A549 (cell line): ENCODE data around the gene RTN4RL2. TPM values are rescaled to one million over a fixed set of nuclear protein-coding genes. Genes with fewer than 3 reads are reported as not detected.

ENCODE experiments used
- ATAC-seq, 2 experiments: fragments of 200-7000 bp in 1 of 2; fragments of >200 bp in 1 of 2; cut with Nextera tagmentation in 1 of 2; cut with Tn5 transposase in 1 of 2; 3 replicates each; pipeline versions ENCODE4 v1.8.0 to v1.9.1; 2018 to 2020; ENCODE audit warnings: mild to moderate bottlenecking in 1 of 2, moderate library complexity in 1 of 2
- CTCF ChIA-PET: fragments of 300-600 bp; sonication (Branson Sonifier 250); formaldehyde crosslinking; extraction: SDS; loops from one replicate; lab custom pipeline; 2021; ENCODE audit warnings: antibody characterized with exemption, inconsistent platforms; lab: Yijun Ruan, JAX
- POLR2A ChIA-PET: fragments of 350-600 bp; formaldehyde crosslinking; extraction: SDS; loops from one replicate; lab custom pipeline; 2021; ENCODE audit warnings: antibody characterized with exemption, inconsistent platforms; lab: Yijun Ruan, JAX
- DNase-seq, 2 experiments: peaks; one replicate each; pipeline versions ENCODE4 v3.0.0 to v3.0.0-alpha.2; 2011 to 2016; ENCODE audit warnings: low read depth in 1 of 2, low spot score in 1 of 2
- FAIRE-seq: peaks from 2 replicates; lab custom pipeline; 2011; peaks lifted over from hg19 to GRCh38; lab: Jason Lieb, UNC
- H3K27ac ChIP-seq, 2 experiments: fragments of >200 bp; sonication (Bioruptor Twin); formaldehyde crosslinking; 3 replicates each; pipeline ENCODE4 v1.5.1; 2016 to 2017
- H3K4me1 ChIP-seq: fragments of >200 bp; sonication (Bioruptor Twin); formaldehyde crosslinking; 3 replicates; pipeline ENCODE4 v1.6.1; 2016
- H3K4me2 ChIP-seq: fragments of >200 bp; sonication (Bioruptor Twin); formaldehyde crosslinking; 3 replicates; pipeline ENCODE4 v1.6.1; 2016
- H3K4me3 ChIP-seq: fragments of >200 bp; sonication (Bioruptor Twin); formaldehyde crosslinking; 3 replicates; pipeline ENCODE4 v1.5.1; 2016
- H3K9me3 ChIP-seq: fragments of >200 bp; sonication (Bioruptor Twin); formaldehyde crosslinking; 3 replicates; pipeline ENCODE4 v1.6.1; 2016
- ATOH8 ChIP-seq: fragments of 250-450 bp; sonication (Bioruptor Pico); IDR thresholded peaks from 2 replicates; pipeline ENCODE4 v1.5.0; 2020; ENCODE audit warnings: low read depth, mild to moderate bottlenecking, moderate library complexity
- CBX2 ChIP-seq: fragments of 200-600 bp; sonication (generic); IDR thresholded peaks from 2 replicates; pipeline ENCODE4 v1.6.1; 2016; ENCODE audit warnings: low read depth, mild to moderate bottlenecking, borderline replicate concordance
- CBX8 ChIP-seq: fragments of 200-600 bp; sonication (generic); IDR thresholded peaks from 2 replicates; pipeline ENCODE4 v1.6.1; 2016
- CHD2 ChIP-seq: fragments of 150-350 bp; IDR thresholded peaks from 2 replicates; pipeline ENCODE4 v1.6.1; 2014; ENCODE audit warnings: low read length; ENCODE audit not compliant: partially characterized antibody
- CHD4 ChIP-seq: fragments of 200-600 bp; sonication (generic); IDR thresholded peaks from 2 replicates; pipeline ENCODE4 v1.6.1; 2016; ENCODE audit warnings: antibody characterized with exemption, mild to moderate bottlenecking, borderline replicate concordance
- EHMT2 ChIP-seq: fragments of 200-600 bp; sonication (generic); IDR thresholded peaks from 2 replicates; pipeline ENCODE4 v1.6.1; 2016; ENCODE audit warnings: antibody characterized with exemption, low read depth, mild to moderate bottlenecking, moderate library complexity
- ESRRA ChIP-seq: fragments of 150-350 bp; IDR thresholded peaks from 2 replicates; pipeline ENCODE4 v1.6.1; 2014; ENCODE audit warnings: mild to moderate bottlenecking, low read length, borderline replicate concordance
- HMGXB4 ChIP-seq: fragments of 250-450 bp; sonication (Bioruptor Pico); IDR thresholded peaks from 2 replicates; pipeline ENCODE4 v1.5.0; 2021; ENCODE audit warnings: mild to moderate bottlenecking, moderate library complexity, borderline replicate concordance
- HOXA7 ChIP-seq: fragments of 250-450 bp; sonication (Bioruptor Pico); IDR thresholded peaks from 2 replicates; pipeline ENCODE4 v1.5.0; 2020; ENCODE audit warnings: mild to moderate bottlenecking, moderate library complexity
- HOXB13 ChIP-seq: fragments of 250-450 bp; sonication (Bioruptor Pico); IDR thresholded peaks from 2 replicates; pipeline ENCODE4 v1.5.0; 2020; ENCODE audit warnings: low read depth, mild to moderate bottlenecking, moderate library complexity
- HOXB5 ChIP-seq: fragments of 250-450 bp; sonication (Bioruptor Pico); IDR thresholded peaks from 2 replicates; pipeline ENCODE4 v1.5.0; 2020; ENCODE audit warnings: mild to moderate bottlenecking, moderate library complexity
- JUN ChIP-seq, 2 experiments: fragments of >200 bp; sonication (Bioruptor Twin); formaldehyde crosslinking; IDR thresholded peaks; 2 replicates in 1 of 2; 3 replicates in 1 of 2; pipeline ENCODE4 v1.6.1; 2016 to 2017
- JUNB ChIP-seq: fragments of >200 bp; sonication (Bioruptor Twin); formaldehyde crosslinking; IDR thresholded peaks from 2 replicates; pipeline ENCODE4 v1.6.1; 2016
- MAFK ChIP-seq: fragments of 450-650 bp; IDR thresholded peaks from 2 replicates; pipeline ENCODE4 v1.6.1; 2014; ENCODE audit not compliant: partially characterized antibody
- MAX ChIP-seq: IDR thresholded peaks from 2 replicates; pipeline ENCODE4 v1.6.1; 2012
- PHF8 ChIP-seq: fragments of 200-600 bp; sonication (generic); IDR thresholded peaks from 2 replicates; pipeline ENCODE4 v1.6.1; 2016; ENCODE audit warnings: low read depth, mild to moderate bottlenecking, antibody characterized with exemption, moderate library complexity, borderline replicate concordance
- RCOR1 ChIP-seq: fragments of 150-350 bp; IDR thresholded peaks from 2 replicates; pipeline ENCODE4 v1.6.1; 2014; ENCODE audit warnings: antibody characterized with exemption, low read length, low read depth
- RFX5 ChIP-seq: fragments of 450-650 bp; IDR thresholded peaks from 2 replicates; pipeline ENCODE4 v1.7.1; 2014; ENCODE audit warnings: antibody characterized with exemption, mild to moderate bottlenecking, moderate library complexity
- TFCP2L1 ChIP-seq: fragments of 250-450 bp; sonication (Bioruptor Pico); IDR thresholded peaks from 2 replicates; pipeline ENCODE4 v1.5.0; 2021; ENCODE audit warnings: mild to moderate bottlenecking
- ZC3H11A ChIP-seq: fragments of 450-650 bp; IDR thresholded peaks from 2 replicates; pipeline ENCODE4 v1.6.1; 2014; ENCODE audit warnings: antibody characterized with exemption, mild to moderate bottlenecking
- ZFP36 ChIP-seq: fragments of 450-650 bp; IDR thresholded peaks from 2 replicates; pipeline ENCODE4 v1.6.1; 2014; ENCODE audit warnings: borderline replicate concordance; ENCODE audit not compliant: partially characterized antibody
- ZNF302 ChIP-seq: fragments of 250-450 bp; sonication (Bioruptor Pico); IDR thresholded peaks from 2 replicates; pipeline ENCODE4 v1.9.0; 2021; ENCODE audit warnings: inconsistent platforms, mild to moderate bottlenecking, moderate library complexity
- ZSCAN20 ChIP-seq: fragments of 250-450 bp; sonication (Bioruptor Pico); IDR thresholded peaks from 2 replicates; pipeline ENCODE4 v1.8.0; 2022; ENCODE audit warnings: mild to moderate bottlenecking, moderate library complexity
- WGBS: methylation state at CpG from one replicate; pipeline ENCODE4 v1.1.6; 2017; ENCODE audit errors: missing lambda C conversion rate; 5-methylcytosine and 5-hydroxymethylcytosine counted together
- polyA plus RNA-seq, 4 experiments: library from polyadenylated mRNA; depleted of rRNA in 3 of 4; stranded (reverse); fragments of >200 nt; fragmentation: RNase III in 1 of 4; extraction: RNeasy Plus Mini Kit Qiagen cat#74134 plus additional on column Dnase treatment in 1 of 4; gene quantifications; 2 replicates in 3 of 4; 3 replicates in 1 of 4; pipeline ENCODE4 v1.2.3, GENCODE V29; 2011 to 2017
- TF ChIP-seq, protein P1 (sequence below): IDR thresholded peaks from 2 replicates; pipeline ENCODE4 v1.6.1; 2012

The RTN4RL2 gene
- polyA plus RNA-seq, 2 of the 4 experiments (the other 2 are of a cell fraction), result 9.2 to 23.7 TPM

DNA sequence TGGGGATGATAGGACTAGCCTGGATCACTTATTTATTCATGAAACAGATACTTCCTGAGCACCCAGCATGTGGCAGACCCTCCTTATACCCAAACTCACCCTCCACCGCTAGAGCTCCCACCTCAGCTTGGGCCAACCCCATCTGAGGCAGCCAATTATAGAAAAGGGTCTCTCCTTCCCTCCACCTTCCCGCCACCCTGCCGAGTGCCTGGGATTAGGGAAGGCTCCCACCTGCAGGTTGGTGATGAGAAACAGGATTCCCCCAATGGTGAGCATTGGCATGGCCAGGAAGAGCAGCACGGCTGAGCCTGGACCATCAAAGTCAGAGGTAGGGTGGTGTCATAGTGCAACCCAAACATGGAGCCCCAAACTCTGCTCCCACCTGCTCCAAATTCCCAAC, 39.3 kb upstream of the RTN4RL2 start:
- TF ChIP-seq EHMT2 (no peak), RCOR1 (no peak), CHD2 (no peak), MAX (no peak), JUNB (no peak), MAFK (no peak), ZNF302 (CRISPR knock-in tag) (no peak)
- TF ChIP-seq, all 56 proteins: peak for 0
- DNase-seq (no peak), FAIRE-seq (no peak)

DNA sequence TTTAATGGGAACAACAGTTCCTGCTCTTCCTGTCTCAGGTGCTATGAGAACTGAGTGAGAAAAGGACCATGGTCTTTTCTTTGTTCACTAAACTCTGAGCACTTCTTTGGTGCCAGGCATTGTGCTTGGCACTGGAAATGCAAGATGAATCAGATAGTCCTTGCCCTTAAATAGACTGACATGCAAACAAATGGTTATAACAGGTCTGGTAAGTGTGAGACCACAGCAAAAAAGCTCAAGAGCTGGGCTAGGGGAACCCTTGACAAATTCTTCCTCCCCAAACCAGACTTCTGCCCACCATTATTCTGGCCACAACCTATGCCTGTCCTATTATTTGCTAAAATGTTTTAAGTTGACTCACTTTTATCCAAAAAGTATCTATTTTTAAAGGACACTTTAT, 38.5 kb upstream of the RTN4RL2 start:
- CTCF ChIA-PET, result interaction anchor here (1.5 kb wide), 1 partner anchor 36 kb away, joined by 10 read pairs; no protein-coding TSS in a partner anchor
- FAIRE-seq, result no peak
- TF ChIP-seq ZSCAN20 (no peak), ATOH8 (no peak), TFCP2L1 (CRISPR knock-in tag) (no peak), RFX5 (no peak), HMGXB4 (CRISPR knock-in tag) (no peak), JUN (IDR thresholded peaks at IDR 0.05) (no peak)
- TF ChIP-seq, protein P1, sequence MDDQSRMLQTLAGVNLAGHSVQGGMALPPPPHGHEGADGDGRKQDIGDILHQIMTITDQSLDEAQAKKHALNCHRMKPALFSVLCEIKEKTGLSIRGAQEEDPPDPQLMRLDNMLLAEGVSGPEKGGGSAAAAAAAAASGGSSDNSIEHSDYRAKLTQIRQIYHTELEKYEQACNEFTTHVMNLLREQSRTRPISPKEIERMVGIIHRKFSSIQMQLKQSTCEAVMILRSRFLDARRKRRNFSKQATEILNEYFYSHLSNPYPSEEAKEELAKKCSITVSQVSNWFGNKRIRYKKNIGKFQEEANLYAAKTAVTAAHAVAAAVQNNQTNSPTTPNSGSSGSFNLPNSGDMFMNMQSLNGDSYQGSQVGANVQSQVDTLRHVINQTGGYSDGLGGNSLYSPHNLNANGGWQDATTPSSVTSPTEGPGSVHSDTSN, result no peak
- TF ChIP-seq, all 56 proteins: peak for 0
- Histone ChIP-seq H3K9me3 (no peaks in the 10 kb centered on the region), H3K27ac (no peak overlapping the region), H3K4me1 (peaks cover 17% of the 10 kb centered on the region), H3K4me2 (no peak overlapping the region), H3K4me3 (no peak overlapping the region)
- DNase-seq (no peak), ATAC-seq (no peak)
- POLR2A ChIA-PET, result no interaction called here

More for the DNA sequence above, 39.3 kb upstream of the RTN4RL2 start:
- WGBS, result 59% methylated on average over 4 of the region's 4 CpGs
- peaks cover 16% of the 10 kb centered on the region for H3K4me1 ChIP-seq
- H3K4me2 ChIP-seq, result no peak overlapping the region
- no peak for ATAC-seq
- H3K27ac ChIP-seq, result no peak overlapping the region
- no peaks in the 10 kb centered on the region for H3K9me3 ChIP-seq
- POLR2A ChIA-PET, result no interaction called here
- no peak overlapping the region for H3K4me3 ChIP-seq
- CTCF ChIA-PET, result interaction anchor here (1.5 to 1.6 kb wide), 2 partner anchors 37 kb away, joined by 7 to 10 read pairs; no protein-coding TSS in a partner anchor

GRCh38 chr11:57422669-57423068, 37.7 kb upstream of the RTN4RL2 start:
- DNase-seq, result no peak
- FAIRE-seq, result no peak
- Histone ChIP-seq H3K4me2 (no peak overlapping the region), H3K4me1 (peaks cover 25% of the 10 kb centered on the region), H3K27ac (no peak overlapping the region), H3K9me3 (no peaks in the 10 kb centered on the region), H3K4me3 (no peak overlapping the region)
- POLR2A ChIA-PET, result no interaction called here
- CTCF ChIA-PET, result interaction anchor here (1.5 kb wide), 1 partner anchor 35 kb away, joined by 10 read pairs; no protein-coding TSS in a partner anchor
- ATAC-seq, result no peak
- WGBS, result 22% methylated on average over 4 of the region's 4 CpGs
- TF ChIP-seq HOXB13, result no peak
- TF ChIP-seq ATOH8, result no peak
- TF ChIP-seq, protein P1, result no peak
- no peak for TF ChIP-seq CHD4
- TF ChIP-seq ESRRA, result no peak
- no peak for TF ChIP-seq HMGXB4 (CRISPR knock-in tag)
- no peak for TF ChIP-seq RFX5
- TF ChIP-seq CBX2, result no peak
- TF ChIP-seq JUN (IDR thresholded peaks at IDR 0.05), result no peak
- TF ChIP-seq CBX8, result no peak
- TF ChIP-seq ZC3H11A, result no peak
- TF ChIP-seq ZFP36, result no peak
- no peak for TF ChIP-seq PHF8
- TF ChIP-seq HOXB5 (CRISPR knock-in tag), result no peak
- no peak for TF ChIP-seq JUNB
- no peak for TF ChIP-seq HOXA7 (CRISPR knock-in tag)
- TF ChIP-seq ZNF302 (CRISPR knock-in tag), result no peak
